ENCODE results near the gene GOT2. TPM values are rescaled to one million over a fixed set of nuclear protein-coding genes. Genes with fewer than 3 reads are reported as not detected.
A peak's percentile ranks its signal among the peaks of the same experiment; 100 is the strongest.

The GOT2 gene
- total RNA-seq, 1 experiment from 2014 or later, result 135 TPM

DNA sequence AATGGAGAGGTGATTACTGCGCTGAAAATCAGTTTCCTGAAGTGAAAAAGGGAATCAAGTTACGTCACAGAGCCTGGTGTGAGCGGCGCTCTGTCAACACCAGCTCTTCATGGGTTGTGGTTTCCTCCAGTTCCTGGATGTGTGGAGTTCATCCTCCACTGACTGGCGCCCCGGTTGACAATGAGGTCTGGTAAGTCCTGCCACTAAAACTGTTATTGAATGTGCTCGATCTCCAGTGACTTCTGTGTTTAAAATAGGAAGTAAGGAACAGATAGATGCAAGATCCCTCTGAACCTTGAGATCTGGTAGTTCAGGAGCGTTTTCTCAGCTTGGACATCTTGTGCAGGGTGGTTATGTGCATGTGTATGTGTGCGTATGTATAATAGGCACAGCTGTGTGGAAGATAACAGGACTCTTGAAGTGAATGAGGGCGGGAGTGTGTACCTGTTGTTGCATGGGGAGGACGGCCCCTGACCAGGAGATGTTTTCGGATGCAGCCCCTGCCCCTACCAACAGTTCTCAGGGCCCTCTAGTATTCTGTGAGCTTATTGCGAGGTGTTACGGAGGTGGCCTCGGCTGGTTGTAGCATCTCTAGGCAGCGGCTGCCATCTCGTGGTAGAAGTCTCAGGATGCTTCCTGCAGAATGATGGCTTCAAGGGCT, 22.0 kb upstream of the GOT2 start:
- H3K4me2 ChIP-seq (ENCODE audit: low read length), result peak overlapping the region; percentile 12; the same call in 1 of the 2 replicates
- RAD21 ChIA-PET (ENCODE audit: low non-redundant PET in 1 of 2, low total read pairs in 2 of 2, uncharacterized antibody in 2 of 2, unreplicated experiment in 2 of 2), result interaction anchor here (0.6 to 1.3 kb wide), 9 partner anchors 21 to 267 kb away, joined by 3 to 8 read pairs (median 3); partner anchors contain the start of gene SLC38A7 (in 1 of the 2)
- BruUV-seq (replicated peaks), result no TSS peak
- H2AFZ ChIP-seq (ENCODE audit: low read depth, low read length, poor library complexity, severe bottlenecking), result no peak overlapping the region
- H3K9ac ChIP-seq (ENCODE audit: low read length), result no peak overlapping the region
- H3K36me3 ChIP-seq (ENCODE audit: control insufficient read depth in 1 of 2, insufficient read depth in 2 of 2, low read length in 2 of 2), result no peaks in the 10 kb centered on the region
- DNase-seq (ENCODE audit: low read depth, low spot score) (peak; percentile 66), ATAC-seq (peak; percentile 98)
- POLR2A ChIA-PET, result no interaction called here
- H3K9me2 ChIP-seq (ENCODE audit: insufficient read depth), result no peaks in the 10 kb centered on the region
- CTCF ChIA-PET, result interaction anchor here (0.5 to 2.0 kb wide), 18 partner anchors 10 to 1159 kb away, joined by 3 to 15 read pairs (median 4); partner anchors contain the start of genes NDRG4 and SLC38A7
- TF ChIP-seq, protein P1, sequence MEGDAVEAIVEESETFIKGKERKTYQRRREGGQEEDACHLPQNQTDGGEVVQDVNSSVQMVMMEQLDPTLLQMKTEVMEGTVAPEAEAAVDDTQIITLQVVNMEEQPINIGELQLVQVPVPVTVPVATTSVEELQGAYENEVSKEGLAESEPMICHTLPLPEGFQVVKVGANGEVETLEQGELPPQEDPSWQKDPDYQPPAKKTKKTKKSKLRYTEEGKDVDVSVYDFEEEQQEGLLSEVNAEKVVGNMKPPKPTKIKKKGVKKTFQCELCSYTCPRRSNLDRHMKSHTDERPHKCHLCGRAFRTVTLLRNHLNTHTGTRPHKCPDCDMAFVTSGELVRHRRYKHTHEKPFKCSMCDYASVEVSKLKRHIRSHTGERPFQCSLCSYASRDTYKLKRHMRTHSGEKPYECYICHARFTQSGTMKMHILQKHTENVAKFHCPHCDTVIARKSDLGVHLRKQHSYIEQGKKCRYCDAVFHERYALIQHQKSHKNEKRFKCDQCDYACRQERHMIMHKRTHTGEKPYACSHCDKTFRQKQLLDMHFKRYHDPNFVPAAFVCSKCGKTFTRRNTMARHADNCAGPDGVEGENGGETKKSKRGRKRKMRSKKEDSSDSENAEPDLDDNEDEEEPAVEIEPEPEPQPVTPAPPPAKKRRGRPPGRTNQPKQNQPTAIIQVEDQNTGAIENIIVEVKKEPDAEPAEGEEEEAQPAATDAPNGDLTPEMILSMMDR (IDR thresholded peaks at IDR 0.05 in 2 of 3, conservative IDR thresholded peaks at IDR 0.05 in 1 of 3; ENCODE audit: borderline replicate concordance in 1 of 3, insufficient read depth in 1 of 3, low read depth in 2 of 3, low read length in 2 of 3), result peak; percentile 60 to 77 (median 76); a peak in 5 of 6 replicates
- TF ChIP-seq, protein P2, sequence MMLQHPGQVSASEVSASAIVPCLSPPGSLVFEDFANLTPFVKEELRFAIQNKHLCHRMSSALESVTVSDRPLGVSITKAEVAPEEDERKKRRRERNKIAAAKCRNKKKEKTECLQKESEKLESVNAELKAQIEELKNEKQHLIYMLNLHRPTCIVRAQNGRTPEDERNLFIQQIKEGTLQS (IDR thresholded peaks at IDR 0.05), result no peak
- peak; percentile 84 for TF ChIP-seq RAD21 (IDR thresholded peaks at IDR 0.05; ENCODE audit: low read depth)
- TF ChIP-seq, protein P3, sequence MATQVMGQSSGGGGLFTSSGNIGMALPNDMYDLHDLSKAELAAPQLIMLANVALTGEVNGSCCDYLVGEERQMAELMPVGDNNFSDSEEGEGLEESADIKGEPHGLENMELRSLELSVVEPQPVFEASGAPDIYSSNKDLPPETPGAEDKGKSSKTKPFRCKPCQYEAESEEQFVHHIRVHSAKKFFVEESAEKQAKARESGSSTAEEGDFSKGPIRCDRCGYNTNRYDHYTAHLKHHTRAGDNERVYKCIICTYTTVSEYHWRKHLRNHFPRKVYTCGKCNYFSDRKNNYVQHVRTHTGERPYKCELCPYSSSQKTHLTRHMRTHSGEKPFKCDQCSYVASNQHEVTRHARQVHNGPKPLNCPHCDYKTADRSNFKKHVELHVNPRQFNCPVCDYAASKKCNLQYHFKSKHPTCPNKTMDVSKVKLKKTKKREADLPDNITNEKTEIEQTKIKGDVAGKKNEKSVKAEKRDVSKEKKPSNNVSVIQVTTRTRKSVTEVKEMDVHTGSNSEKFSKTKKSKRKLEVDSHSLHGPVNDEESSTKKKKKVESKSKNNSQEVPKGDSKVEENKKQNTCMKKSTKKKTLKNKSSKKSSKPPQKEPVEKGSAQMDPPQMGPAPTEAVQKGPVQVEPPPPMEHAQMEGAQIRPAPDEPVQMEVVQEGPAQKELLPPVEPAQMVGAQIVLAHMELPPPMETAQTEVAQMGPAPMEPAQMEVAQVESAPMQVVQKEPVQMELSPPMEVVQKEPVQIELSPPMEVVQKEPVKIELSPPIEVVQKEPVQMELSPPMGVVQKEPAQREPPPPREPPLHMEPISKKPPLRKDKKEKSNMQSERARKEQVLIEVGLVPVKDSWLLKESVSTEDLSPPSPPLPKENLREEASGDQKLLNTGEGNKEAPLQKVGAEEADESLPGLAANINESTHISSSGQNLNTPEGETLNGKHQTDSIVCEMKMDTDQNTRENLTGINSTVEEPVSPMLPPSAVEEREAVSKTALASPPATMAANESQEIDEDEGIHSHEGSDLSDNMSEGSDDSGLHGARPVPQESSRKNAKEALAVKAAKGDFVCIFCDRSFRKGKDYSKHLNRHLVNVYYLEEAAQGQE (IDR thresholded peaks at IDR 0.05; ENCODE audit: low read depth), result no peak
- no peak for TF ChIP-seq CBX3 (IDR thresholded peaks at IDR 0.05; ENCODE audit: low read depth)
- TF ChIP-seq JUND (IDR thresholded peaks at IDR 0.05), result no peak
- no peak for TF ChIP-seq ZFX (IDR thresholded peaks at IDR 0.05)
- TF ChIP-seq, protein P4, sequence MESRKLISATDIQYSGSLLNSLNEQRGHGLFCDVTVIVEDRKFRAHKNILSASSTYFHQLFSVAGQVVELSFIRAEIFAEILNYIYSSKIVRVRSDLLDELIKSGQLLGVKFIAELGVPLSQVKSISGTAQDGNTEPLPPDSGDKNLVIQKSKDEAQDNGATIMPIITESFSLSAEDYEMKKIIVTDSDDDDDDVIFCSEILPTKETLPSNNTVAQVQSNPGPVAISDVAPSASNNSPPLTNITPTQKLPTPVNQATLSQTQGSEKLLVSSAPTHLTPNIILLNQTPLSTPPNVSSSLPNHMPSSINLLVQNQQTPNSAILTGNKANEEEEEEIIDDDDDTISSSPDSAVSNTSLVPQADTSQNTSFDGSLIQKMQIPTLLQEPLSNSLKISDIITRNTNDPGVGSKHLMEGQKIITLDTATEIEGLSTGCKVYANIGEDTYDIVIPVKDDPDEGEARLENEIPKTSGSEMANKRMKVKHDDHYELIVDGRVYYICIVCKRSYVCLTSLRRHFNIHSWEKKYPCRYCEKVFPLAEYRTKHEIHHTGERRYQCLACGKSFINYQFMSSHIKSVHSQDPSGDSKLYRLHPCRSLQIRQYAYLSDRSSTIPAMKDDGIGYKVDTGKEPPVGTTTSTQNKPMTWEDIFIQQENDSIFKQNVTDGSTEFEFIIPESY (IDR thresholded peaks at IDR 0.05; ENCODE audit: extremely low read depth, insufficient replicate concordance, low read length), result no peak
- intact Hi-C loops (cut with micrococcal nuclease), result loop anchor here (1.0 to 5.0 kb wide), 5 partner anchors 78 to 1164 kb away; no protein-coding TSS in a partner anchor
- no peaks in the 10 kb centered on the region; a peak in 1 of 4 replicates for H3K4me1 ChIP-seq (ENCODE audit: control insufficient read depth in 1 of 2, insufficient read depth in 2 of 2, low read length in 2 of 2)
- no peaks in the 10 kb centered on the region for H3K9me3 ChIP-seq (ENCODE audit: control insufficient read depth in 1 of 2, insufficient read depth in 1 of 2, low read depth in 1 of 2, low read length in 2 of 2)
- H3K27ac ChIP-seq (ENCODE audit: low read depth, low read length), result no peak overlapping the region
- no peak overlapping the region for H3K4me3 ChIP-seq (replicated peaks in 1 of 2; ENCODE audit: low read depth in 1 of 2, low read length in 2 of 2)
- no peaks in the 10 kb centered on the region for H3K79me2 ChIP-seq (ENCODE audit: insufficient read depth, low read length)
- H3K27me3 ChIP-seq (ENCODE audit: insufficient read depth, low read length), result no peaks in the 10 kb centered on the region
- H4K20me1 ChIP-seq (ENCODE audit: insufficient read depth), result no peaks in the 10 kb centered on the region
